Brain microvascular endothelial cell (primary cell): Measurements from ENCODE around the gene IGF1R.

ENCODE experiments used
- DNase-seq: peaks from one replicate; pipeline ENCODE4 v3.0.0-alpha.2; 2020
- H3K27ac ChIP-seq: fragments of 250-450 bp; sonication (Bioruptor Pico); 2 replicates; pipeline ENCODE4 v1.5.1; 2020; ENCODE audit warnings: mild to moderate bottlenecking, moderate library complexity
- H3K27me3 ChIP-seq: fragments of 250-450 bp; sonication (Bioruptor Pico); replicated peaks from 2 replicates; pipeline ENCODE4 v1.5.1; 2020; ENCODE audit warnings: mild to moderate bottlenecking
- H3K36me3 ChIP-seq: fragments of 250-450 bp; sonication (Bioruptor Pico); replicated peaks from 2 replicates; pipeline ENCODE4 v1.5.1; 2020; ENCODE audit warnings: mild to moderate bottlenecking
- H3K4me3 ChIP-seq: 2 replicates; pipeline ENCODE4 v1.5.1; 2011; ENCODE audit warnings: low read depth, mild to moderate bottlenecking, control low read depth, low read length, moderate library complexity
- in situ Hi-C: cut with HindIII; loops from 2 replicates; pipeline ENCODE4 v1.10.0; 2017; ENCODE audit warnings: low sequenced_read_pairs, low pct_ligation_motif_present
- TF ChIP-seq, protein P1 (sequence below): IDR thresholded peaks from 2 replicates; pipeline ENCODE4 v1.5.1; 2011; ENCODE audit warnings: low read depth, mild to moderate bottlenecking, moderate library complexity, low read length, control low read depth, inconsistent platforms; ENCODE audit errors: missing control alignments

The IGF1R gene

DNA sequence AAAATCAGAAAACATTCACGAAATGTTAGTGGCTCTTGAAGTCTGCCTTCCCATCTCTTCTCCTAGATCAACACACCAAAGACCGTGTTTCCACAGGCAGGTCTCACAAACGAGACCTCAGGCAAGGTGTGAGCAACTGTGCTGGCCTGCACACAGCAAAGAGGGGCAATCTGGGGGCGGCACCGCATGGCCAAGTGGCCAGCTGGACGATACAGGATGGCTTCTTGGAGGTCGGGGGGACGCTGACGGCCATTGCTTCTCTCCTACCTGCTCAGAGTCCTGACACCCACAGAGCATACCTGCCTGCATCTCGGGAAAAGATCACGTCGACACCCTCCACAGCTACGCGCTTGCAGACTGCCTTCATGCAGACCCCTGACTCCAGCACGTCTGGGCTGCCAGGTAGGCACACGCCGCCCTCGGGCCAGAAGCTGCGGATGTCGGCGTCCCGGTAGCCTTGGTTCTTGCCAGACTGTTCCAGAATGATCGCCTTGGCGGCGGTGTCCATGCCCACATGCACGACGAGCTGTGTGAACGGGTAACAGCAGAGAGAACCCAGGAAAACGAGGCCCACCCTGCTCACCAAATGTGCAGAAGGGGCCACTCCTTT is 320.9 kb downstream of the IGF1R start:
- Histone ChIP-seq H3K36me3 (no peaks in the 10 kb centered on the region), H3K4me3 (no peak overlapping the region), H3K27me3 (no peaks in the 10 kb centered on the region), H3K27ac (no peak overlapping the region)
- DNase-seq: no peak
- TF ChIP-seq, protein P1, sequence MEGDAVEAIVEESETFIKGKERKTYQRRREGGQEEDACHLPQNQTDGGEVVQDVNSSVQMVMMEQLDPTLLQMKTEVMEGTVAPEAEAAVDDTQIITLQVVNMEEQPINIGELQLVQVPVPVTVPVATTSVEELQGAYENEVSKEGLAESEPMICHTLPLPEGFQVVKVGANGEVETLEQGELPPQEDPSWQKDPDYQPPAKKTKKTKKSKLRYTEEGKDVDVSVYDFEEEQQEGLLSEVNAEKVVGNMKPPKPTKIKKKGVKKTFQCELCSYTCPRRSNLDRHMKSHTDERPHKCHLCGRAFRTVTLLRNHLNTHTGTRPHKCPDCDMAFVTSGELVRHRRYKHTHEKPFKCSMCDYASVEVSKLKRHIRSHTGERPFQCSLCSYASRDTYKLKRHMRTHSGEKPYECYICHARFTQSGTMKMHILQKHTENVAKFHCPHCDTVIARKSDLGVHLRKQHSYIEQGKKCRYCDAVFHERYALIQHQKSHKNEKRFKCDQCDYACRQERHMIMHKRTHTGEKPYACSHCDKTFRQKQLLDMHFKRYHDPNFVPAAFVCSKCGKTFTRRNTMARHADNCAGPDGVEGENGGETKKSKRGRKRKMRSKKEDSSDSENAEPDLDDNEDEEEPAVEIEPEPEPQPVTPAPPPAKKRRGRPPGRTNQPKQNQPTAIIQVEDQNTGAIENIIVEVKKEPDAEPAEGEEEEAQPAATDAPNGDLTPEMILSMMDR: no peak
- in situ Hi-C loops: no loop called here

- Histone ChIP-seq H3K36me3 (no peaks in the 10 kb centered on the region), H3K27me3 (no peaks in the 10 kb centered on the region), H3K4me3 (no peak overlapping the region), H3K27ac (no peak overlapping the region)
- DNase-seq: no peak
- in situ Hi-C loops: no loop called here
- TF ChIP-seq, protein P1: no peak
Observed at GRCh38 chr15:98970799-98971198, 322.5 kb downstream of the IGF1R start.

- in situ Hi-C loops: no loop called here
- Histone ChIP-seq H3K27me3 (no peaks in the 10 kb centered on the region), H3K4me3 (no peak overlapping the region), H3K27ac (no peak overlapping the region), H3K36me3 (no peaks in the 10 kb centered on the region)
- DNase-seq: no peak
- TF ChIP-seq, protein P1: no peak
Observed at GRCh38 chr15:98976500-98976899, 328.2 kb downstream of the IGF1R start.

DNA sequence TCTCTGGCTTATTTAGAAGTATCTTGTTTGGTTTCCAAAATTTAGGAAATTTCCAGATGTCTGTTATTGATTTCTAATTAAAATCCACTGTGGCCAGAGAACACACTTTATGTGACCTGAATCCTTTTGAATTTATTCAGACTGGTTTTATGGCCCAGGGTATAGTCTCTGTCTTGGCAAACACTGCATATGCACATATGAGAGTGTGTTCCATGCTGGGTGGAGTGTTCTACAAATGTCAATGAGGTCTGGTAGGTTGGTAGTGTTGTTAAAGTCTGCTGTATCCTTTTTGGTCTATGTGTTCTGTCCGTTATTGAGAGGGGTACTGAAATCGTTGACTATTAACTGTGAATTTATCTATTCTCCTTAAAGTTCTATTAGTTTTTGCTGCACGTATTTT is 329.1 kb downstream of the IGF1R start:
- DNase-seq: no peak
- Histone ChIP-seq H3K27me3 (no peaks in the 10 kb centered on the region), H3K36me3 (no peaks in the 10 kb centered on the region), H3K27ac (no peak overlapping the region), H3K4me3 (no peak overlapping the region)
- TF ChIP-seq, protein P1: no peak
- in situ Hi-C loops: no loop called here

DNA sequence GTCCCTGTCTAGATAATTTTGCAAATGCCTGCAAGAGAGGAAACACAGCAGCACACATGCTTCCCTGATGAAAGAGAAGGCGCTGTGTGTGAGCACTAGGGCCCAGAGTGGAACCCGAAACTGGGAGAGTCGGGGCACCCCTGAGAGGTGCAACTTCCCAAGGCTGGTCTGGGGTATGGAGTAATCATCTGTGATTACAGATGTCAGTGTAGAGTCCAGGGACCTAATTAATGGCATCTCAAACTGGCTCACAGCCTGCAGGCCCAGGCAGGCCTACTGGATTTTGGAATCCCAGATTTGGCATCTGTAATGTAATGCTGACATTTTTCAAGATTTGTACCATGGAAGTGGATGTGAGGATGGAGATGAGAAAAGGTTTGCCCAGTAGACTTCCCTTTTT is 329.8 kb downstream of the IGF1R start:
- Histone ChIP-seq H3K36me3 (no peaks in the 10 kb centered on the region), H3K27ac (no peak overlapping the region), H3K4me3 (no peak overlapping the region), H3K27me3 (no peaks in the 10 kb centered on the region)
- TF ChIP-seq, protein P1: no peak
- no peak for DNase-seq
- in situ Hi-C loops: no loop called here

DNA sequence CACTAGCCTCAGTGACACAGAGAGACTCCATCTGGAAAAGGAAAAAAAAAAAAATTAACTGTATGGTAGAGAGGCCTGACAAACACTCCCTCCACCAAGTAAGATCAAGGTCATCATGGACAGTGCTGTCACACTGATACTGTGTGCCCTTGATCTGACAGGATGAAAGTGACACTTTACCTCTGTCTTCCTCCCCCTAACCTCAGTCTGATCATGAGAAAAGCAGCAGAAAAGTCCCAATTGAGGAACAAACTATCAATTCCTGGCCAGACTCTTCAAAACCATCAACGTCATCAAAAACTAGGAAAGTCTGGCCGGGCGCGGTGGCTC is 332.5 kb downstream of the IGF1R start:
- TF ChIP-seq, protein P1: no peak
- DNase-seq: no peak
- H3K27me3 ChIP-seq: no peaks in the 10 kb centered on the region
- in situ Hi-C loops: no loop called here
- H3K36me3 ChIP-seq: no peaks in the 10 kb centered on the region
- H3K4me3 ChIP-seq: no peak overlapping the region
- H3K27ac ChIP-seq: no peak overlapping the region
